Cardiac fibroblast (primary cell): ENCODE results near the gene SNX7.
A peak's percentile ranks its signal among the peaks of the same experiment; 100 is the strongest.

Experiments used
- DNase-seq, 2 donors: peaks; one replicate each; pipeline versions ENCODE4 v3.0.0 to v3.0.0-alpha.2; 2010; ENCODE audit warnings: low read depth in 2 of 2
- H3K4me3 ChIP-seq, 2 donors: replicated peaks in 1 of 2; 1 replicate in 1 of 2; 2 replicates in 1 of 2; pipeline ENCODE4 v1.5.1; 2011; ENCODE audit warnings: low read depth in 2 of 2, low read length in 2 of 2, mild to moderate bottlenecking in 2 of 2, moderate library complexity in 1 of 2
- TF ChIP-seq, protein P1 (sequence below): IDR thresholded peaks from one replicate; pipeline ENCODE4 v1.5.1; 2011; ENCODE audit warnings: low read depth, mild to moderate bottlenecking, low read length, inconsistent platforms

The SNX7 gene

DNA sequence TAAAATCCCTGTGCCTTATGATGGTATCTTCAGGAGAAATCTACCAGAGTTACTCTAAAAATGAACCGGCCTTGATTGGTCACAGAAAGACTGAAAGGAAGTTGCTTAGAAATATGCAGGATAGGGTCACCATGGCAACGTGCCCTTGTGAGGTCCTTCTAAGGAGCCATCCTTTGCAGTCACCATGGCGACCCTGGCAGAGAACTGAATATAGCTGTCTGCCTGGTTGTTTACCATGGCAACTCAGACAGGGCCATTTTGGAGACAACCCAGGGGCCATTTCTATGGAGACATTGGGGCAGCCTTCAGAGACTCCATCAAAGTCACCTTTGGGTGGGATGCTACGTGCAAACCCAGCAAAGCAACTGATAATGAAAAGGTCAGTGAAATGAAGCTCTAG is 43.0 kb downstream of the SNX7 start:
- peak; percentile 32 to 56 for DNase-seq

DNA sequence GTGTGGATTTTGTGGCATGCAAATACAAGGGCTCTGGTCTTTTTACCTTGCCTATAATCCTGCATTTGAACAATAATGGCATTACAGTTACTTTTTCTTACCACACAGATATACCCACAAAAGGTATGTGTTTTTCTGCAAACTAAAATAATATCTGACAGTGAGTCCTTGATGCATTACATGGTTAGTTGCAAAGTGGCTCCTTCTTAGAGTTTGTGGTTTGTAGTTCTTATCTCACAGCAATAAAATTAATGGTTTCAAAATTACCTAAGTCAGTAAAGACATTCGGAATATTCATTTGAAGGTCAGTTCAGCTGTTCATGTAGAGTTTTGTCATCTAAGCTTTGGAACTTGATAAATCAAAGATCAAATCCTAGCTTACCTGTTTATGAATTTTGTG is 43.5 kb downstream of the SNX7 start:
- TF ChIP-seq, protein P1, sequence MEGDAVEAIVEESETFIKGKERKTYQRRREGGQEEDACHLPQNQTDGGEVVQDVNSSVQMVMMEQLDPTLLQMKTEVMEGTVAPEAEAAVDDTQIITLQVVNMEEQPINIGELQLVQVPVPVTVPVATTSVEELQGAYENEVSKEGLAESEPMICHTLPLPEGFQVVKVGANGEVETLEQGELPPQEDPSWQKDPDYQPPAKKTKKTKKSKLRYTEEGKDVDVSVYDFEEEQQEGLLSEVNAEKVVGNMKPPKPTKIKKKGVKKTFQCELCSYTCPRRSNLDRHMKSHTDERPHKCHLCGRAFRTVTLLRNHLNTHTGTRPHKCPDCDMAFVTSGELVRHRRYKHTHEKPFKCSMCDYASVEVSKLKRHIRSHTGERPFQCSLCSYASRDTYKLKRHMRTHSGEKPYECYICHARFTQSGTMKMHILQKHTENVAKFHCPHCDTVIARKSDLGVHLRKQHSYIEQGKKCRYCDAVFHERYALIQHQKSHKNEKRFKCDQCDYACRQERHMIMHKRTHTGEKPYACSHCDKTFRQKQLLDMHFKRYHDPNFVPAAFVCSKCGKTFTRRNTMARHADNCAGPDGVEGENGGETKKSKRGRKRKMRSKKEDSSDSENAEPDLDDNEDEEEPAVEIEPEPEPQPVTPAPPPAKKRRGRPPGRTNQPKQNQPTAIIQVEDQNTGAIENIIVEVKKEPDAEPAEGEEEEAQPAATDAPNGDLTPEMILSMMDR: no peak
- H3K4me3 ChIP-seq: no peak overlapping the region
- no peak for DNase-seq

More for the DNA sequence above, 43.0 kb downstream of the SNX7 start:
- TF ChIP-seq, protein P1: no peak
- no peak overlapping the region for H3K4me3 ChIP-seq

GRCh38 chr1:98705591-98705990 is 44.1 kb downstream of the SNX7 start:
- H3K4me3 ChIP-seq: no peak overlapping the region
- TF ChIP-seq, protein P1: no peak
- no peak for DNase-seq

DNA sequence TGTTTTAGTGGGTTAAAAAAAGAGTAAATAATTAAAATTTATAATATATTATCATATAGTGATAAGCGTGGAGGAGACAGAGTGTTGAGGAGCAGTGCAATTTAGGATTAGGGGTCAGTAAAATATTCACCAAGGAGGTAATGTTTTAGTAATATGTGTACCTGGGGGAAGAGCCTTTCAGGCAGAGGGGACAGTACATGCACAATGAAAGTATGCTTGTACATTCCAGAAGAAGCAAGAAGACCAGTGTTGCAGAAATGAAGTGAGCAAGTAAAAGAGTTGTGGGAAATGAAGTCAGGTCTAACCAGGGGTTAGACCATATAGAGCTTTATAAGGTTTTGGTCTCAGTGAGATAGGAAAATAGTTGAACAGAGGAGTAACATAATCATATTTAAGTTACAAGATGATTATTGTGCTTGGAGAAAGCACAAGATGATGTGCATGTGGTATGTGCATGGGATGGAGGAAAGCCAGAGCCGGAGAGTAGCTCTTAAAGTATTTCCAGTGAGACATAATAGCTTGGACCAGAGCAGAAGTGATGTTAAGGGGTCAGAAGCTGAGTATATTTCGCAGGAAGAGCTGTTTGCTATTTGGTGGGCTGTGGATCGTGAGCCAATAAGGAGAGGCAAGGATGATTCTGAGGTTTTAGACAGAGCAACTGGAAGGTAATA is 44.8 kb downstream of the SNX7 start:
- no peak for DNase-seq
- H3K4me3 ChIP-seq: no peak overlapping the region
- TF ChIP-seq, protein P1: no peak

GRCh38 chr1:98707556-98707955 is 46.0 kb downstream of the SNX7 start:
- no peak overlapping the region for H3K4me3 ChIP-seq
- DNase-seq: no peak
- TF ChIP-seq, protein P1: no peak

- no peak for DNase-seq
- no peak overlapping the region for H3K4me3 ChIP-seq
- TF ChIP-seq, protein P1: no peak
Measured at GRCh38 chr1:98709906-98710305, 48.4 kb downstream of the SNX7 start.

GRCh38 chr1:98723574-98723973 is 62.1 kb downstream of the SNX7 start:
- DNase-seq: no peak
- TF ChIP-seq, protein P1: no peak
- H3K4me3 ChIP-seq: no peak overlapping the region
